Stimulated activated CD8-positive, alpha-beta memory T cell treated with anti-CD3 and anti-CD28 coated beads, Interleukin-12 subunit alpha, Interleukin-12 subunit beta, amount 100 ng/mL, for 1 hour (primary cell): Measurements from ENCODE around the gene MAP2K2.
"Not testable (repeated sequence)": the region's sequence is repeated elsewhere in the genome, so short reads cannot be mapped to it uniquely, and the experiment has no call there.

Source experiments
- DNase-seq: peaks from one replicate; pipeline ENCODE4 v3.0.0-alpha.2; 2020; ENCODE audit warnings: low read depth

MAP2K2 gene

GRCh38 chr19:4130744-4131438 is 7.0 kb upstream of the MAP2K2 start:
- no peak for DNase-seq

DNA sequence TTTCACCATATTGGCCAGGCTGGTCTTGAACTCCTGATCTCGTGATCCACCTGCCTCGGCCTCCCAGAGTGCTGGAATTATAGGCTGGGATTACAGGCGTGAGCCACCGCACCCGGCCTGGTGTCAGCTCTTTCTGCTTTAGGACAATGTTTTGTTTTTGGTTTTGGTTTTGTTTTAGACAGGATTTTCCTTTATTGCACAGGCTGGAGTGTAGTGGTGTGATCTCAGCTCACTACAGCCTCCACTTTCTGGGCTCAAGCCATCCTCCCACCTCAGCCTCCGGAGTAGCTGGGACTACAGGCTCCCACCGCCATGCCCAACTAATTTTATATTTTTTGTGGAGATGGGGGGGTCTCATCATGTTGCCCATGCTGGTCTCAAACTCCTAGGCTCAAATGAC is 5.1 kb upstream of the MAP2K2 start:
- not testable (repeated sequence) for DNase-seq

GRCh38 chr19:4127322-4127721 is 3.4 kb upstream of the MAP2K2 start:
- not testable (repeated sequence) for DNase-seq

DNA sequence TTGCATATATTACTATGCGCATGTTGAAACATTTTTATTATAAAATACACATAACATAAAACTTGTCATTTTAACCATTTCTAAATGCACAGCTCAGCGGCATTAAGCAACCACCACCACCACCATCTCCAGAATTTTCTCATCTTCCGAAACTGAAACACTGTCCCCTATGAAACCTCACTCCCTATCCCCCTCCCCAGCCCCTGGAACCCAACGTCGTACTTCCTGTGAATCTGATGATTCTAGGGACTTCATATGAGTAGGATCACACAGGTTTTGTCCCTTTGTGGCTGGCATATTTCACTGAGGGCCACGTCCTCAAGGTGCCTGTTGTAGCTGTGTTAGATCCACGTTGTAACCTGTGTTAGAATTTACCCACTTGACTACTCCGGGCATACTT is 716 bp upstream of the MAP2K2 start:
- no peak for DNase-seq

DNA sequence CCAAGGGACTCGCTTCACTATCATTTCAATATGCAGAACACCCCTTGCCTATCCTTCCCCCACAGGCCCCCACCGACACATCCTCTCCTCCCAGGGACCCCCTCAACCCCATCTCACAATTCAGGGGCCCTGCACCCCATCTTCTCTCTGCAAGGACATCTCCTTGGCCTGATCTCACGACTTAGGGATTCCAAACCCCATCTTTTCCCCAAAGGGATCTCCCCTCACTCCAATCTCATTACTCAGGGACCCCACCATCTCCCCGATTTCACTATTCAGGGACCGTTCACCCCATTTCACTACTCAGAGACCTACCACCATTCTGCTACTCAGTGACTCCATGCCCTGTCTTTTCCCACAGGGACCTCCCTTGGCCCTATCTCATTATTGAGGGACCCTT is 1.4 kb downstream of the MAP2K2 start:
- no peak for DNase-seq

DNA sequence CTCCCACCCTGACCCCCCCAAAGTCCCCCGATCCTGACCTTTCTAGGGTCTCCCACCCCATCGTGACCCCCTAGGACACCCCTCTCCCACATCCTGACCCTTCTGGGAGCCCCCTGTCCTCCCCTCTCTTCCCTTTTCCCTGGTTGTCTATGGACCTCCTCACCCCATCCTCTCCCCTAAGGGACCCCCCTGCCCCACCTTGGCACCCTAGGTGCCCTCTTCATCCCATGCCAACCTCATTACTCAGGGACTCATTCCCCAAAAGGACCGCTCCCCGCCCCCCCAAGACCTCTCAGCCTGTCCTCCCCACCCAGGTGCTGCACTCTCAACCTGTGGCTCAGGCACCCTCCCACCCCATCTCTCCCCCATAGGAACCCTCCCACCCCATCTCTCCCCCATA is 2.1 kb downstream of the MAP2K2 start:
- no peak for DNase-seq

GRCh38 chr19:4121273-4121612 is 2.7 kb downstream of the MAP2K2 start:
- DNase-seq: no peak

GRCh38 chr19:4120559-4121272 is 3.2 kb downstream of the MAP2K2 start:
- no peak for DNase-seq

DNA sequence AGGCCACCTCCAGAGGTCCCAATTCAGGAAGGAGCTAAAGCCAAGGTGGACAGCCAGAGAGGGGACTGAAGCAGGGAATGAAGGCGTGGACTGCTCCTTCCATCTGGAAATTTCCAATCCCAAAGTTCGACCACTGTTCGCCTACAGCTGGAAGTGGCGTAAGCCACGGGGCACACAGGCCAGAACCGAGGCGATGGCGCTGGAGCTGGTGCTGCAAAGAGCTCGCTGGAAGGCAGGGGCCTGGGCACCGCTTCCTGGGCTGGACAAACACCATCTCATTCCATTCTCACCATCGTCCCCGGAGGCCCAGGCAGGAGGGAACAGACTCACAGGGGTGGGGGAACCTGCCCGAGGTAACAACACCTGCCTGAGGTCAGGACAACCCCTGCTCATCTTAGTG is 4.2 kb downstream of the MAP2K2 start:
- DNase-seq: no peak

- DNase-seq: no peak
Measured at GRCh38 chr19:4115818-4116385, 8.0 kb downstream of the MAP2K2 start.

- DNase-seq: peak; percentile 52
Measured at GRCh38 chr19:4115050-4115817, 8.7 kb downstream of the MAP2K2 start.

DNA sequence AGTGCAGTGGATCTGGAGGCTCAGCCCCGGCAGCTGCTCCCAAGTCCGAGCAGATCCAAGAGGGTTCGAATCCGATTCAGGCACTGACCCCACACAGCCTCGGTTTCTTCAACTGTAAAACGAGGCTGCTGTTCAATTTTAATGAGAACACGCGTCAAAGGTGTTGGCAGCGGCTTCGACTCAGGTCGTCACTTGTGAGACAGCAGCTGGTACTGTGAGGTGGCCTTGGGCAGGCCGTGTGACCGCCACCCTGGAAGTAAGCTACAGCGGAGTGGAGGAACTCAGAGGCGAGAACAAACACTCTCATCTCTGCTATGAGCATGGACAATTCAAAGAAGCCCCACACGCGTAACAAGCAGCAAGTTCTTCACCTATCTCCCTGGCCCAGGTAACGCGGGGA is 9.7 kb downstream of the MAP2K2 start:
- no peak for DNase-seq

- no peak for DNase-seq
Measured at GRCh38 chr19:4113398-4114088, 10.4 kb downstream of the MAP2K2 start.

DNA sequence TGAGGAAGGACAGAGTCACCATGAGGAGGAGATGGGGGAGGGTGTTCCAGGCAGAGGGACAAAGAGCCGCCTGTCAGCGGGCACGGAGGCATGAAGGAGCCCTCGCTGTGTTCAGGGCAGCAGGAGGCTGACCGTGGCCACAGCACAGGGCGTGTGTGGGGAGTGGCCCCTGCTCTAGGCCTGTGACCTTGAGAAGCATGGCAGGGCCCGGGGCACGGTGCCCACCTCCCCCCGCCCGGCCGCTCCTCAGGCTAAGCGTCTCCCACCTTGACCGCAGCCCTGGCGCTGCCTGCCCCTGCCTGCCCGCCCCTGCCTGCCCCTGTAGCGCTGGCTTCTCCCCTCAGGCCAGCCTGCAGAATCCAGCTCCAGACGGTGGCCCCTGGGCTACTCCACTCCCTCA is 11.6 kb downstream of the MAP2K2 start:
- DNase-seq: no peak

- DNase-seq: no peak
Measured at GRCh38 chr19:4109626-4109945, 14.3 kb downstream of the MAP2K2 start.

- DNase-seq: peak; percentile 59
Measured at GRCh38 chr19:4108767-4109625, 14.9 kb downstream of the MAP2K2 start.

- DNase-seq: no peak
Measured at GRCh38 chr19:4103080-4103433, 20.9 kb downstream of the MAP2K2 start.

- no peak for DNase-seq
Measured at GRCh38 chr19:4102339-4103079, 21.4 kb downstream of the MAP2K2 start.

DNA sequence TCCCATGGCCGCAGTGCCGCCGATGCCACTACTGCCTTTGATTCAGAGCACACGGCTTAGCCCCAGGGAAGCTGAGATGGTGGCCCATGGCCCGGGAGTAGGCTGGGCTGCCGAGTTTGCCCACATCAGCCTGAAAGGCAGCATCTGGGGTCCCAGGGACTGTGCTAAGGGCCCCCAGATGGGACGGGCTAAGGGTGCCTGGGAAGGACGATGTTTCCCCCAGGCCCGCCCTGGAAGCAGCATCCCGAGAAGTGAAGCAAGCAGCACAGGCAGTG is 22.5 kb downstream of the MAP2K2 start:
- DNase-seq: no peak

GRCh38 chr19:4100647-4101495 is 23.1 kb downstream of the MAP2K2 start:
- DNase-seq: no peak
